ENCODE measurements around the gene RARB. TPM values are rescaled to one million over a fixed set of nuclear protein-coding genes. Genes with fewer than 3 reads are reported as not detected.

RARB gene
- total RNA-seq, 1 experiment from 2014 or later: 2.5 TPM

- no peaks in the 10 kb centered on the region for H3K36me3 Mint-ChIP-seq (ENCODE audit: insufficient read depth, unreplicated experiment)
- ChIA-PET POLR2A (no interaction called here), CTCF (no interaction called here)
- H3K4me1 Mint-ChIP-seq (ENCODE audit: low read depth, unreplicated experiment): peaks cover 7% of the 10 kb centered on the region
- Histone ChIP-seq H3K4me3 (ENCODE audit: low read depth, low read length) (no peak overlapping the region), H3K4me1 (peaks cover 17% of the 10 kb centered on the region; the same call in 1 of the 2 replicates), H3K9me3 (no peaks in the 10 kb centered on the region), H3K36me3 (ENCODE audit: control insufficient read depth, insufficient read depth, low read length) (no peaks in the 10 kb centered on the region), H3K27me3 (replicated peaks; ENCODE audit: control insufficient read depth, insufficient read depth, low read length) (no peaks in the 10 kb centered on the region)
- no peak for TF ChIP-seq CTCF (IDR thresholded peaks at IDR 0.05; ENCODE audit: insufficient read depth in 1 of 2, low read depth in 1 of 2, low read length in 1 of 2, severe bottlenecking in 1 of 2, unreplicated experiment in 1 of 2)
- H3K9me3 Mint-ChIP-seq (ENCODE audit: unreplicated experiment): no peaks in the 10 kb centered on the region
- no peak for DNase-seq
- no peak overlapping the region for H3K27ac Mint-ChIP-seq (ENCODE audit: unreplicated experiment)
- no TSS peak for BruUV-seq (replicated peaks)
- H3K4me3 Mint-ChIP-seq (ENCODE audit: unreplicated experiment): no peak overlapping the region
- no peaks in the 10 kb centered on the region for H3K27me3 Mint-ChIP-seq (ENCODE audit: insufficient read depth, unreplicated experiment)
- intact Hi-C loops (cut with micrococcal nuclease; ENCODE audit: unreplicated experiment): no loop called here
Observed at GRCh38 chr3:25536521-25537391, 108.7 kb downstream of the RARB start.

- CTCF ChIA-PET: no interaction called here
- Histone ChIP-seq H3K9me3 (no peaks in the 10 kb centered on the region), H3K4me3 (ENCODE audit: low read depth, low read length) (no peak overlapping the region), H3K27me3 (replicated peaks; ENCODE audit: control insufficient read depth, insufficient read depth, low read length) (no peaks in the 10 kb centered on the region), H3K4me1 (peaks cover 17% of the 10 kb centered on the region; the same call in 1 of the 2 replicates), H3K36me3 (ENCODE audit: control insufficient read depth, insufficient read depth, low read length) (no peaks in the 10 kb centered on the region)
- Mint-ChIP-seq H3K4me1 (ENCODE audit: low read depth, unreplicated experiment) (peaks cover 7% of the 10 kb centered on the region), H3K27me3 (ENCODE audit: insufficient read depth, unreplicated experiment) (no peaks in the 10 kb centered on the region), H3K9me3 (ENCODE audit: unreplicated experiment) (no peaks in the 10 kb centered on the region), H3K4me3 (ENCODE audit: unreplicated experiment) (no peak overlapping the region), H3K36me3 (ENCODE audit: insufficient read depth, unreplicated experiment) (no peaks in the 10 kb centered on the region), H3K27ac (ENCODE audit: unreplicated experiment) (no peak overlapping the region)
- BruUV-seq (replicated peaks): no TSS peak
- TF ChIP-seq CTCF (IDR thresholded peaks at IDR 0.05; ENCODE audit: insufficient read depth in 1 of 2, low read depth in 1 of 2, low read length in 1 of 2, severe bottlenecking in 1 of 2, unreplicated experiment in 1 of 2): no peak
- intact Hi-C loops (cut with micrococcal nuclease; ENCODE audit: unreplicated experiment): no loop called here
- POLR2A ChIA-PET: no interaction called here
- DNase-seq: no peak
Observed at GRCh38 chr3:25537516-25537915, 109.5 kb downstream of the RARB start.

- Mint-ChIP-seq H3K36me3 (ENCODE audit: insufficient read depth, unreplicated experiment) (peaks cover 6% of the 10 kb centered on the region), H3K27ac (ENCODE audit: unreplicated experiment) (no peak overlapping the region), H3K9me3 (ENCODE audit: unreplicated experiment) (no peaks in the 10 kb centered on the region), H3K27me3 (ENCODE audit: insufficient read depth, unreplicated experiment) (no peaks in the 10 kb centered on the region), H3K4me3 (ENCODE audit: unreplicated experiment) (no peak overlapping the region), H3K4me1 (ENCODE audit: low read depth, unreplicated experiment) (no peaks in the 10 kb centered on the region)
- no peaks in the 10 kb centered on the region for H3K9me3 ChIP-seq
- POLR2A ChIA-PET: no interaction called here
- CTCF ChIA-PET: no interaction called here
- no peak for DNase-seq
- no peak overlapping the region for H3K4me3 ChIP-seq (ENCODE audit: low read depth, low read length)
- intact Hi-C loops (cut with micrococcal nuclease; ENCODE audit: unreplicated experiment): no loop called here
- no peaks in the 10 kb centered on the region for H3K4me1 ChIP-seq
- no peaks in the 10 kb centered on the region for H3K27me3 ChIP-seq (replicated peaks; ENCODE audit: control insufficient read depth, insufficient read depth, low read length)
- no peak for TF ChIP-seq CTCF (IDR thresholded peaks at IDR 0.05; ENCODE audit: insufficient read depth in 1 of 2, low read depth in 1 of 2, low read length in 1 of 2, severe bottlenecking in 1 of 2, unreplicated experiment in 1 of 2)
- no peaks in the 10 kb centered on the region for H3K36me3 ChIP-seq (ENCODE audit: control insufficient read depth, insufficient read depth, low read length)
- BruUV-seq (replicated peaks): no TSS peak
Observed at GRCh38 chr3:25540273-25540672, 112.2 kb downstream of the RARB start.

All from Caco-2 (cell line).